HG02973 (cell line): ENCODE data around the gene GALNT15.

Experiments
- ATAC-seq: cut with Tn5 transposase; IDR thresholded peaks from one replicate; pipeline ENCODE4 v1.9.1; 2021; ENCODE audit warnings: moderate library complexity; ENCODE audit not compliant: unreplicated experiment

Gene GALNT15

GRCh38 chr3:16222547-16222946 is 48.1 kb downstream of the GALNT15 start:
- no peak for ATAC-seq

- no peak for ATAC-seq
Observed at GRCh38 chr3:16224325-16224724, 49.8 kb downstream of the GALNT15 start.

GRCh38 chr3:16227566-16227965 is 53.1 kb downstream of the GALNT15 start:
- no peak for ATAC-seq

GRCh38 chr3:16229681-16230080 is 55.2 kb downstream of the GALNT15 start:
- no peak for ATAC-seq

- no peak for ATAC-seq
Observed at GRCh38 chr3:16231983-16232382, 57.5 kb downstream of the GALNT15 start.

GRCh38 chr3:16233806-16234205 is 59.3 kb downstream of the GALNT15 start:
- no peak for ATAC-seq

GRCh38 chr3:16234281-16234680 is 59.8 kb downstream of the GALNT15 start:
- ATAC-seq = no peak

- ATAC-seq = no peak
Observed at GRCh38 chr3:16236030-16236639, 61.7 kb downstream of the GALNT15 start.

- no peak for ATAC-seq
Observed at GRCh38 chr3:16236856-16237393, 62.4 kb downstream of the GALNT15 start.

- no peak for ATAC-seq
Observed at GRCh38 chr3:16239086-16239770, 64.7 kb downstream of the GALNT15 start.

- no peak for ATAC-seq
Observed at GRCh38 chr3:16239780-16240179, 65.3 kb downstream of the GALNT15 start.

- no peak for ATAC-seq
Observed at GRCh38 chr3:16240229-16241023, 65.9 kb downstream of the GALNT15 start.

- ATAC-seq = no peak
Observed at GRCh38 chr3:16241225-16241624, 66.7 kb downstream of the GALNT15 start.

GRCh38 chr3:16242177-16242576 is 67.7 kb downstream of the GALNT15 start:
- ATAC-seq = no peak

GRCh38 chr3:16243706-16244490 is 69.4 kb downstream of the GALNT15 start:
- ATAC-seq = no peak

GRCh38 chr3:16245609-16246008 is 71.1 kb downstream of the GALNT15 start:
- ATAC-seq = no peak

GRCh38 chr3:16247282-16248061 is 73.0 kb downstream of the GALNT15 start:
- ATAC-seq = peak; percentile 75

GRCh38 chr3:16248556-16248955 is 74.1 kb downstream of the GALNT15 start:
- no peak for ATAC-seq

GRCh38 chr3:16249336-16249735 is 74.9 kb downstream of the GALNT15 start:
- ATAC-seq = no peak

GRCh38 chr3:16249886-16250285 is 75.4 kb downstream of the GALNT15 start:
- no peak for ATAC-seq
